AG08395 (cell line): ENCODE data around the gene MRPL23.
"Not testable (repeated sequence)": the region's sequence is repeated elsewhere in the genome, so short reads cannot be mapped to it uniquely, and the experiment has no call there.

Source experiments
- DNase-seq: peaks from one replicate; pipeline ENCODE4 v3.0.0; 2012; ENCODE audit warnings: mixed read lengths, low spot score

Gene MRPL23

GRCh38 chr11:1934335-1935155 is 12.6 kb upstream of the MRPL23 start:
- DNase-seq = no peak

- DNase-seq = no peak
Measured at GRCh38 chr11:1935156-1936071, 11.7 kb upstream of the MRPL23 start.

GRCh38 chr11:1936072-1936780 is 10.9 kb upstream of the MRPL23 start:
- DNase-seq = no peak

GRCh38 chr11:1936781-1937615 is 10.1 kb upstream of the MRPL23 start:
- no peak for DNase-seq

GRCh38 chr11:1937616-1938342 is 9.4 kb upstream of the MRPL23 start:
- no peak for DNase-seq

GRCh38 chr11:1938343-1939005 is 8.7 kb upstream of the MRPL23 start:
- DNase-seq = no peak

- DNase-seq = no peak
Measured at GRCh38 chr11:1939006-1939625, 8.0 kb upstream of the MRPL23 start.

GRCh38 chr11:1939788-1940187 is 7.3 kb upstream of the MRPL23 start:
- DNase-seq = not testable (repeated sequence)

- DNase-seq = no peak
Measured at GRCh38 chr11:1942558-1943260, 4.4 kb upstream of the MRPL23 start.

- DNase-seq = no peak
Measured at GRCh38 chr11:1943576-1943975, 3.6 kb upstream of the MRPL23 start.

- no peak for DNase-seq
Measured at GRCh38 chr11:1943977-1944376, 3.2 kb upstream of the MRPL23 start.

GRCh38 chr11:1947592-1948237 is 583 bp downstream of the MRPL23 start:
- no peak for DNase-seq

GRCh38 chr11:1948389-1948788 is 1.3 kb downstream of the MRPL23 start:
- DNase-seq = no peak

- DNase-seq = no peak
Measured at GRCh38 chr11:1949302-1949701, 2.2 kb downstream of the MRPL23 start.

GRCh38 chr11:1949922-1950321 is 2.8 kb downstream of the MRPL23 start:
- no peak for DNase-seq

GRCh38 chr11:1952806-1953482 is 5.8 kb downstream of the MRPL23 start:
- no peak for DNase-seq

- DNase-seq = no peak
Measured at GRCh38 chr11:1953489-1954266, 6.5 kb downstream of the MRPL23 start.
